Prostate gland (tissue), 2 donors: ENCODE results near the gene OR2C1.

Experiments
- CTCF ChIP-seq, 4 experiments: fragments of 200-600 bp in 2 of 4; fragments of 450-650 bp in 2 of 4; sonication (generic) in 2 of 4; IDR thresholded peaks; 1 replicate in 3 of 4; 2 replicates in 1 of 4; pipeline ENCODE4 v1.5.1; 2016 to 2019; ENCODE audit warnings: antibody characterized with exemption in 4 of 4, mild to moderate bottlenecking in 2 of 4, moderate library complexity in 2 of 4
- POLR2AphosphoS5 ChIP-seq: sonication (generic); formaldehyde crosslinking; IDR thresholded peaks from one replicate; pipeline ENCODE4 v1.6.1; 2017; ENCODE audit warnings: antibody characterized with exemption

DNA sequence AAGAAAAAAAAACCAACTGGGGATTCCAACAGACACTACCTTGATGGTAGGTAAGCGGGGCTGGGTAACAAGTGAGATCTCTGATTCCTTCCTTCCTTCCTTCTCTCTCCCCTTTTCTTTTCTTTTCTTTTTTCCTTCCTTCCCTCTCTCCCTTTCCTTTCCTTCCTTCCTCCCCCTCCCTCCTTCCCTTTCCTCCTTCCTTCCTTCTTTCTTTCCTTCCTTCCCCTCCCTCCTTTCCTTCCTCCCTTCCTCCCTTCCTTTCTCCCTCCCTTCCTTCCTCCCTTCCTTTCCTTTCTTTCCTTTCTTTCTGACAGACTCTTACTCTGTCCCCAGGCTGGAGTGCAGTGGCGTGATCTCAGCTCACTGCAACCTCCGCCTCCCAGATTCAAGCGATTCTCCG lies 20.0 kb downstream of the OR2C1 start:
- no peak for TF ChIP-seq CTCF (IDR thresholded peaks at IDR 0.05)
- TF ChIP-seq POLR2AphosphoS5 = no peak
